Neural progenitor cell (in vitro differentiated cells): ENCODE results near the gene MGRN1.

Experiments
- CTCF ChIP-seq: fragments of 200-600 bp; sonication (generic); IDR thresholded peaks from 2 replicates; pipeline ENCODE4 v1.5.1; 2017; ENCODE audit warnings: antibody characterized with exemption, mild to moderate bottlenecking
- EZH2 ChIP-seq: fragments of 200-600 bp; sonication (generic); IDR thresholded peaks from 2 replicates; pipeline ENCODE4 v1.6.1; 2017; ENCODE audit warnings: antibody characterized with exemption, mild to moderate bottlenecking, moderate library complexity

GRCh38 chr16:4704491-4704890 is 79.9 kb downstream of the MGRN1 start:
- TF ChIP-seq CTCF (no peak), EZH2 (no peak)
